Measurements from ENCODE around the gene PC.
A peak's percentile ranks its signal among the peaks of the same experiment; 100 is the strongest.

Gene PC

DNA sequence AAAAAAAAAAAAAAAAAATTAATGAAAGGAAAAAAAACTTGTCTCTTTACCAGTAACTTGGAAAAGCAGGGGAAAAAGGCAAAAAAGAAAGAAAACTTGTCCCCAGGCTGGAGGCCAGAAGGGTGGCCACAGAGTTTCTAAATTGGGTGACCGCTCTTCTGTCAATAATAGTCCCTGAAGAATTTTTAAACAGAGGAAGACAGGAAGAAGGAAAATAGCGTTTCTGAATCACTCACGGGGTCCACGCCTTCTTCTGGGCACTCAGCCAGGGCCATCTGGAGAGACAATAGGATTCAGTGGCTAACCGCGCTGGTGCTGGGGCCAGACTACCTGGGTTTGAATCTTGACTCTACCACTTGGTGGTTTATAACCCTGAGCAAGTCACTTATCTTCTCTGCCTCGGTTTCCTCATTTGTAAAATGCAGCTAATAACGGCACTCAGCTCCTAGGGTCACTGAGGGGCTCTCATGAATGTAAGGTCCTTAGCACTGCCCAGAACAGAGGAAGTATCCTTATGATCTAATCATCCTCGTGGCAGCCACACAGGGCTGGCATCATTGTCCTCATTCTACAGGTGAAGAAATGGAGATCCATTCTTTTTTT lies 23.9 kb upstream of the PC start:
- Histone ChIP-seq H3K4me1 (ENCODE audit: control insufficient read depth in 2 of 2, insufficient read depth in 2 of 2, low read length in 2 of 2) (peaks cover 0 to 17% of the 10 kb centered on the region in 2 donors), H3K9me3 (ENCODE audit: control insufficient read depth in 2 of 2, low read length in 2 of 2) (no peaks in the 10 kb centered on the region), H3K9ac (ENCODE audit: low read depth in 1 of 2, low read length in 2 of 2) (no peak overlapping the region), H3K27me3 (ENCODE audit: control insufficient read depth in 2 of 2, insufficient read depth in 2 of 2, low read length in 2 of 2) (no peaks in the 10 kb centered on the region), H3K27ac (ENCODE audit: low read depth in 2 of 2, low read length in 2 of 2) (no peak overlapping the region), H3K4me3 (ENCODE audit: low read length in 2 of 2) (no peak overlapping the region), H3K36me3 (ENCODE audit: control insufficient read depth in 2 of 2, insufficient read depth in 2 of 2, low read length in 2 of 2) (no peaks in the 10 kb centered on the region)

DNA sequence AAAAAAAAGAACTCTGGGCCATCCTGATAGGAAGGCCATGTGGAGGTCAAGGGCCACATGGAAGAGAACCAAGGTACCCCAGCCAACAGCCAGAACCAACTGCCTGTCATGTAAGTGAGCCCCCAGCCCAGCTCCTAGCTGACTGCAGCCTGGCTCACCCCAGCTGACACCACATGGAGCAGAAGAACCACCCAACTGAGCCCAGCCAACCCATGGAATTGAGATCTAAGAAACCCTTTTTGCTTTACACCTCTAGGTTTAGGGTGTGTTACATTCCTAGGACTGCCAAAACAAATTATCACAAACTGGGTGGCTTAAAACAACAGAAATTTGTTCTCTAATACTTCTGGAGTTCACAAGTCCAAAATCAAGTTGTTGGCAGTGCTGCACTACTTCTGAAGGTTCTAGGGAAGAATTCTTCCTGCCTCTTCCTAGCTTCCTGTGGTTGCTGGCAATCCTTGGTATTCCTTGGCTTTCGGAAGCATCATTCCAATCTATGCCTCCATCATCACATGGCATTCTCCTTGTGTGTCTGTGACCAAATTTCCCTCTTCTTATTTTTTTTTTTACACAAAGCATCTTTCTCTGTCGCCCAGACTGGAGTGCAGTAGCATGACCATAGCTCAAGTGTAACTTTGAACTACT lies 21.3 kb upstream of the PC start:
- H3K9ac ChIP-seq (ENCODE audit: low read depth in 1 of 2, low read length in 2 of 2): no peak overlapping the region
- H3K4me1 ChIP-seq (ENCODE audit: control insufficient read depth in 2 of 2, insufficient read depth in 2 of 2, low read length in 2 of 2): peaks cover 0 to 17% of the 10 kb centered on the region in 2 donors
- H3K36me3 ChIP-seq (ENCODE audit: control insufficient read depth in 2 of 2, insufficient read depth in 2 of 2, low read length in 2 of 2): no peaks in the 10 kb centered on the region
- H3K27me3 ChIP-seq (ENCODE audit: control insufficient read depth in 2 of 2, insufficient read depth in 2 of 2, low read length in 2 of 2): no peaks in the 10 kb centered on the region
- H3K27ac ChIP-seq (ENCODE audit: low read depth in 2 of 2, low read length in 2 of 2): no peak overlapping the region
- no peak overlapping the region for H3K4me3 ChIP-seq (ENCODE audit: low read length in 2 of 2)
- H3K9me3 ChIP-seq (ENCODE audit: control insufficient read depth in 2 of 2, low read length in 2 of 2): no peaks in the 10 kb centered on the region

DNA sequence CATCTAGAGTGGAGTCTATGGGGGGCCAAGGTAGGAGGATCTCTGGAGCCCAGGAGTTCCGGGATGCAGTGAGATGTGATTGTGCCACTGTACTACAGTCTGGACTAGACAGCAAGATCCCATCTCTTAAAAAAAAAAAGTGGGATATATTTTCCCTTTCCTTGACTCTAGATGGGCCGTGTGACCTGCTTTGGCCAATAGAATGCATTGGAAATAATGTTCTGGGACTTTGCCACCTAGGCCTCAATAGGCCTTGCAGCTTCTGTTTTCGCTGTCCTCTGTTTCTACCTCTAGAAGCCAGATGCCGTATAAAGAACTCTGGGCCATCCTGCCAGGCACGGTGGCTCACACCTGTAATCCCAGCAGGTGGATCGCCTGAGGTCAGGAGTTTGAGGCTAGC lies 20.5 kb upstream of the PC start:
- no peak overlapping the region for H3K9ac ChIP-seq (ENCODE audit: low read depth in 1 of 2, low read length in 2 of 2)

DNA sequence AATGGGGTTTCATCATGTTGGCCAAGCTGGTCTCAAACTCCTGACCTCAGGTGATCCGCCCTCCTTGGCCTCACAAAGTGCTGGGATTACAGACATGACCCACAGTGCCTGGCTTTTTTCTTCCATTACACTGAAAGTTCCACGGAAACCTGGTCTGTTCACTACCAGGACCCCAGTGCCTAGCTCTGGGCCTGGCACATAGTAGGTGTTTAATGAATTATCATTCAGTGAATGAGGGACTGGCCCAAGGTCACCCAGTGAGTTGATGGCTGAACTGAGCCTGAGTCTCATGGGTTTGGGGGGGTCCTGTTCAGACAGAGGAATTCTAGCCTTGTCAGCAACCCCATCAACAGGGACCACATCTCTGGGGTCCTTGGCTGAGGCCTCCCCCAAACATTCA lies 20.0 kb upstream of the PC start:
- no peaks in the 10 kb centered on the region for H3K36me3 ChIP-seq (ENCODE audit: control insufficient read depth in 2 of 2, insufficient read depth in 2 of 2, low read length in 2 of 2)
- no peak overlapping the region for H3K4me3 ChIP-seq (ENCODE audit: low read length in 2 of 2)
- H3K9me3 ChIP-seq (ENCODE audit: control insufficient read depth in 2 of 2, low read length in 2 of 2): no peaks in the 10 kb centered on the region
- no peak overlapping the region for H3K27ac ChIP-seq (ENCODE audit: low read depth in 2 of 2, low read length in 2 of 2)
- no peaks in the 10 kb centered on the region for H3K27me3 ChIP-seq (ENCODE audit: control insufficient read depth in 2 of 2, insufficient read depth in 2 of 2, low read length in 2 of 2)
- peaks cover 0 to 9% of the 10 kb centered on the region in 2 donors for H3K4me1 ChIP-seq (ENCODE audit: control insufficient read depth in 2 of 2, insufficient read depth in 2 of 2, low read length in 2 of 2)
- H3K9ac ChIP-seq (ENCODE audit: low read depth in 1 of 2, low read length in 2 of 2): no peak overlapping the region

More for the DNA sequence above, 20.5 kb upstream of the PC start:
- no peak overlapping the region for H3K4me3 ChIP-seq (ENCODE audit: low read length in 2 of 2)
- H3K9me3 ChIP-seq (ENCODE audit: control insufficient read depth in 2 of 2, low read length in 2 of 2): no peaks in the 10 kb centered on the region
- H3K27ac ChIP-seq (ENCODE audit: low read depth in 2 of 2, low read length in 2 of 2): no peak overlapping the region
- H3K27me3 ChIP-seq (ENCODE audit: control insufficient read depth in 2 of 2, insufficient read depth in 2 of 2, low read length in 2 of 2): no peaks in the 10 kb centered on the region
- no peaks in the 10 kb centered on the region for H3K36me3 ChIP-seq (ENCODE audit: control insufficient read depth in 2 of 2, insufficient read depth in 2 of 2, low read length in 2 of 2)
- H3K4me1 ChIP-seq (ENCODE audit: control insufficient read depth in 2 of 2, insufficient read depth in 2 of 2, low read length in 2 of 2): peaks cover 0 to 12% of the 10 kb centered on the region in 2 donors

DNA sequence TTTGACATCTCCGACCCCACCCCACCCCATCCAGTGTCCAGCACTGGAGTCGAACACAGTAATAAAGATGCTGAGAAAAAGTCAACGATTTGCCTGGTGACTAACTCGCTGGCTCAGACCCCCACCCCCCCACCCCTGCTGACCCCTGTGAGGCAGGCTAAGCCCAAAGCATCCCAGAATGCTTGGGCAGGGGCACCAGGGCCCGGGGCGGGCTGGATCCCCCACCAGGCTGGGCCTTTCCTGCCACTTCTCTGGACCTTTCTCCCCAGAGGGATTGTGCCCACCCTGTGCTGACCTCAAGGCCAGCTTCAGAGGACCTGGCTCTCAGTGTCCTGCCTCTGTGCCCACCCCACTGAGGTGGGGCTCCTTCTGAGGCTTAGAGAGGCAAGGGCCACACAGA lies 18.7 kb upstream of the PC start:
- no peak overlapping the region for H3K9ac ChIP-seq (ENCODE audit: low read depth in 1 of 2, low read length in 2 of 2)
- no peaks in the 10 kb centered on the region for H3K36me3 ChIP-seq (ENCODE audit: control insufficient read depth in 2 of 2, insufficient read depth in 2 of 2, low read length in 2 of 2)
- no peak overlapping the region for H3K27ac ChIP-seq (ENCODE audit: low read depth in 2 of 2, low read length in 2 of 2)
- H3K4me3 ChIP-seq (ENCODE audit: low read length in 2 of 2): peak overlapping the region in 1 of 2 donors; percentile 54
- no peaks in the 10 kb centered on the region for H3K9me3 ChIP-seq (ENCODE audit: control insufficient read depth in 2 of 2, low read length in 2 of 2)
- H3K27me3 ChIP-seq (ENCODE audit: control insufficient read depth in 2 of 2, insufficient read depth in 2 of 2, low read length in 2 of 2): no peaks in the 10 kb centered on the region
- H3K4me1 ChIP-seq (ENCODE audit: control insufficient read depth in 2 of 2, insufficient read depth in 2 of 2, low read length in 2 of 2): peaks cover 0 to 4% of the 10 kb centered on the region in 2 donors

DNA sequence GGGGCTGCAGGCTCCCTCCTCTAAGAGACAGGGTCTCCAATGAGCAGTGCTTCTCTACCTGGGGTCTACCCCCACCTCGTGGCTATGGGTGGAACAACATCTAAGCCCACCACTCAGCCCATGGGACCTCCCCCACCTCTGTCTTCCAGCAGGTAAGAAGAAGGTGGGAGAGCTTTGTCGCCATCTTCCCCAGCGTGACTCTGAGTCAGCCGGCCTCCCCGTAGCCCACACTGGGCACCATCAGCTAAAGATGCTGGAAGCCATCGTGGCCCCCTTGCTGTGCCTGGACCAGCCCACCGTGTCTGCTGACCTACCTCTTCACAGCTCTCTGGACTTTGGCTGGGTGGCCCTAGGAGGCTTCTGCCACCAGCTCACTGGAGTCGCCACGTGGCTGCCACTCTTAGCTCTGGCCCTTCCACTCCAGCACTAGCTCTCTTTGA lies 17.9 kb upstream of the PC start:
- no peaks in the 10 kb centered on the region for H3K9me3 ChIP-seq (ENCODE audit: control insufficient read depth in 2 of 2, low read length in 2 of 2)
- H3K4me3 ChIP-seq (ENCODE audit: low read length in 2 of 2): peak overlapping the region; percentile 14 to 54
- H3K4me1 ChIP-seq (ENCODE audit: control insufficient read depth in 2 of 2, insufficient read depth in 2 of 2, low read length in 2 of 2): peaks cover 0 to 3% of the 10 kb centered on the region in 2 donors
- H3K27me3 ChIP-seq (ENCODE audit: control insufficient read depth in 2 of 2, insufficient read depth in 2 of 2, low read length in 2 of 2): no peaks in the 10 kb centered on the region
- H3K9ac ChIP-seq (ENCODE audit: low read depth in 1 of 2, low read length in 2 of 2): peak overlapping the region in 1 of 2 donors; percentile 9
- no peaks in the 10 kb centered on the region for H3K36me3 ChIP-seq (ENCODE audit: control insufficient read depth in 2 of 2, insufficient read depth in 2 of 2, low read length in 2 of 2)
- H3K27ac ChIP-seq (ENCODE audit: low read depth in 2 of 2, low read length in 2 of 2): peak overlapping the region in 1 of 2 donors; percentile 7

DNA sequence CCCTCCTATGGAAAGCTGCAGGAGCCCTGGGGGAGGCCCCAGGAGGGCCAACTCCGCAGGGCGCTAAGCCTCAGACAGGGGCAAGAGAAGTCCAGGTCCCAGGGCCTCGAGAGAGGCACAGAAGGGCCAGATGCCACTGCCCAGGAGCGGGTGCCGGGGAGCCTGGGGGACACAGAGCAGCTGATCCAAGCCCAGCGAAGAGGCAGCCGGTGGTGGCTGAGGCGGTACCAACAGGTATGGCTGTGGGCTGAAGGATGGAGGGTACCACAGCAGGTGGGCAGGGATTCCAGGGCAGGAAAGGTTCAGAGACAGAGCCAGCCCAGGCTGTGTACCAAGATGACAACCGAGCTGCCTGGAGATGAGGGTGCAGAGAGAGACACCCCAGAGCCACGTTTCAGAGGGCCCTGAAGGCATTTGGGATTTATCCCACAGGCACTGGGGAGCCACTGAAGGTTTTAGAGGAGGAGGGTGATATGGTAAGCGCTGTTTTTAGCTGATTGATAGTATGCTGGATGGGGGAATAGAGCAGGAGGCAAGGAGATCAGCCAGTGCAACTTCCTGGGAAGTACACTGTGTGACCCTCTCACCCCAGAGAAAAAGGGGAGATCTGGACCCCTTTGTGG lies 17.3 kb upstream of the PC start:
- H3K36me3 ChIP-seq (ENCODE audit: control insufficient read depth in 2 of 2, insufficient read depth in 2 of 2, low read length in 2 of 2): no peaks in the 10 kb centered on the region
- H3K4me1 ChIP-seq (ENCODE audit: control insufficient read depth in 2 of 2, insufficient read depth in 2 of 2, low read length in 2 of 2): peaks cover 0 to 5% of the 10 kb centered on the region in 2 donors
- no peaks in the 10 kb centered on the region for H3K27me3 ChIP-seq (ENCODE audit: control insufficient read depth in 2 of 2, insufficient read depth in 2 of 2, low read length in 2 of 2)
- H3K27ac ChIP-seq (ENCODE audit: low read depth in 2 of 2, low read length in 2 of 2): peak overlapping the region; percentile 7 to 58
- H3K9me3 ChIP-seq (ENCODE audit: control insufficient read depth in 2 of 2, low read length in 2 of 2): no peaks in the 10 kb centered on the region
- H3K4me3 ChIP-seq (ENCODE audit: low read length in 2 of 2): peak overlapping the region; percentile 8 to 54
- peak overlapping the region in 1 of 2 donors; percentile 9 for H3K9ac ChIP-seq (ENCODE audit: low read depth in 1 of 2, low read length in 2 of 2)

DNA sequence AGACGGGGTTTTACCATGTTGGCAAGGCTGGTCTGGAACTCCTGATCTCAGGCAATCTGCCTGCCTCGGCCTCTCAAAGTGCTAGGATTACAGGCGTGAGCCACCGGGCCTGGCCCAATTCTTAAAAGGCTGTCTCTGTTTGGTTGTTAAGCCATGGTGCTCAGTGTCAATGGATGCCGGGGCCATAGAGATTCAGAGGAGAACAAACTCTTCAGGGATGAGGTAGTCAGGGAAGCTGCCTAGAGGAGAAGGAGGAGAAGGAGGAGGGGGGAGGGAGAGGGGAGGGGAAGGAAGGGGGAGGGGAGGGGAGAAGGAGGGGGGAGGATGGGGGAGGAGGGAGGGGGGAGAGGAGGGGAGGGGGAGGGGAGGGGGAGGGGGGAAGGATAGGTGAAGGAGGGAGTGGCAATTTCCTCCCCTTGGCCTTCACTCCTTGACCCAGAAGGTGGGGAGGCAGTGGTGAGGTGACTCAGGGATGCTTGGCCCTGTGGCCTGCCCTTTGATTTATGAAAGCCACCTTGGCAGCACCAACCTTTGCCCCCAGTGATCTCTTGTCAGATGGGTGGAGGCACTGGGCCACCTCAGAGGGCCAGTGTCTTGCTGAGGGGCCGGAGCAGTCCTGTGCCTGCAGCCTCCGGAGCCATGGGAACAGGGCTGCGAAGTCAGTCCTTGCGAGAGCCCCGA lies 16.7 kb upstream of the PC start, which contains the start of gene C11orf86:
Gene C11orf86, plus strand, starts transcription at position 581 of the 681 bp plus-strand sequence. Its CDS starts 59 bp downstream, at position 640.
- H3K27ac ChIP-seq (ENCODE audit: low read depth in 2 of 2, low read length in 2 of 2): peak within 1 kb of the TSS; percentile 7 to 58
- no peaks in the 10 kb centered on the region for H3K27me3 ChIP-seq (ENCODE audit: control insufficient read depth in 2 of 2, insufficient read depth in 2 of 2, low read length in 2 of 2)
- H3K9me3 ChIP-seq (ENCODE audit: control insufficient read depth in 2 of 2, low read length in 2 of 2): no peaks in the 10 kb centered on the region
- peaks cover 0 to 7% of the 10 kb centered on the region in 2 donors for H3K4me1 ChIP-seq (ENCODE audit: control insufficient read depth in 2 of 2, insufficient read depth in 2 of 2, low read length in 2 of 2)
- no peaks in the 10 kb centered on the region for H3K36me3 ChIP-seq (ENCODE audit: control insufficient read depth in 2 of 2, insufficient read depth in 2 of 2, low read length in 2 of 2)
- H3K9ac ChIP-seq (ENCODE audit: low read depth in 1 of 2, low read length in 2 of 2): peak within 1 kb of the TSS in 1 of 2 donors; percentile 9
- H3K4me3 ChIP-seq (ENCODE audit: low read length in 2 of 2): peak within 1 kb of the TSS; percentile 14 to 54

DNA sequence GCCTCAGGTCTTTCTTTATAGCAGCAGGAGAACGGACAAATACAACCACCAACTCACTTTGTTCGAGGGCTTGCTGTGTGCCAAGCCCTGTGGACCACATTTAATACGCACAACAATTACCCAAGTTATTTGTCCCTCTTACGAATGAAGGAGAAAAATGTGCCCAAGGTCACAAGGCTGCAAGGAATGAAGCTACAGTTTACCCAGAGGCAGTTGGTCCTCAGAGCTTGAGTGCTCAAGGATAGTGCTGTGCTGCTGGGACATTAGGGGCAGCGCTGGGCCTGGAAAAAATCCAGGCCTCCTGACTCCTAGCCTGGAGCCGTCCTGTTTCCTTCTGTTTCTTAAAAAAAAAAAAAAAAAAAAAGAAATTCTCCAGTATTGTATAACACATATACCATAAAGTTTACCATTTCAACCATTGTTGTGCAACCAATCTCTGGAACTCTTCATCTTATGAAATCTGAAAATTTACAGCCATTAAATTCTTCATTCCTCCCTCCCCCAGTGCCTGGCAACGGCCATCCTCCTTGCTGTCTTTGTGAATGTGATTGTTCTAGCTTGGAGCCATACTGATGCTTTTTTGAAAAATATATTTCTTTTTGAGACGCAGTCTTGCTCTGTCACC lies 15.9 kb upstream of the PC start:
- H3K36me3 ChIP-seq (ENCODE audit: control insufficient read depth in 2 of 2, insufficient read depth in 2 of 2, low read length in 2 of 2): no peaks in the 10 kb centered on the region
- no peaks in the 10 kb centered on the region for H3K9me3 ChIP-seq (ENCODE audit: control insufficient read depth in 2 of 2, low read length in 2 of 2)
- peaks cover 0 to 7% of the 10 kb centered on the region in 2 donors for H3K4me1 ChIP-seq (ENCODE audit: control insufficient read depth in 2 of 2, insufficient read depth in 2 of 2, low read length in 2 of 2)
- no peak overlapping the region for H3K4me3 ChIP-seq (ENCODE audit: low read length in 2 of 2)
- H3K27me3 ChIP-seq (ENCODE audit: control insufficient read depth in 2 of 2, insufficient read depth in 2 of 2, low read length in 2 of 2): no peaks in the 10 kb centered on the region
- H3K9ac ChIP-seq (ENCODE audit: low read depth in 1 of 2, low read length in 2 of 2): no peak overlapping the region
- H3K27ac ChIP-seq (ENCODE audit: low read depth in 2 of 2, low read length in 2 of 2): no peak overlapping the region
